Measurements from ENCODE around the gene MMP24.
"Not testable (repeated sequence)": the region's sequence is repeated elsewhere in the genome, so short reads cannot be mapped to it uniquely, and the experiment has no call there.

MMP24 gene

DNA sequence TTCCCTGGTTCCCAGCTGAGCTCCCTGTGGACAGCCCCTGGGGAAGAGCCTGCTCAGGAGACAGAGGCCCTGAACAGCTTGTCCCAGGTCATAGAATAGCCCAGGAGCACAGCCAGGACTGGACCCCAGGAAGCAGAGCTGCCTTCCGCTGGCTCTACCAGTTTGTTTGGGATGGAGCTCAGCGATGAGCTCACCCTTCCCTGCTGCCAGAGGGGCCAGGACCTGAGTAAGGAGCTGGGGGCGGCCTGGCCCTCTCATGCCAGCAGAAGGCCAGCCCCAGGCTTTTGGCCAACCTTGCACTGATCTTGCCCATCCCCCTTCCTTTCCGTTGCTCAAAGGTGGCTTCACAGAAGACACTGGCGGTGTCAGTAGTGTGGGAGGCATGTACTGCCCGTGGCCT is 33.9 kb downstream of the MMP24 start:
- no peak for DNase-seq

DNA sequence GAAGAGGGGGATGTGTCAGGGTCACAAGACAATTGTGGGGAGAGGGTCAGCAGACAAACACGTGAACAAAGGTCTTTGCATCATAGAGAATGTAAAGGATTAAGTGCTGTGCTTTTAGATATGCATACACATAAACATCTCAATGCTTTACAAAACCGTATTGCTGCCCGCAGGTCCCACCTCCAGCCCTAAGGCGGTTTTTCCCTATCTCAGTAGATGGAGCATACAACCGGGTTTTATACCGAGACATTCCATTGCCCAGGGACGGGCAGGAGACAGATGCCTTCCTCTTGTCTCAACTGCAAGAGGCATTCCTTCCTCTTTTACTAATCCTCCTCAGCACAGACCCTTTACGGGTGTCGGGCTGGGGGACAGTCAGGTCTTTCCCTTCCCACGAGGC is 35.8 kb downstream of the MMP24 start:
- DNase-seq: not testable (repeated sequence)

DNA sequence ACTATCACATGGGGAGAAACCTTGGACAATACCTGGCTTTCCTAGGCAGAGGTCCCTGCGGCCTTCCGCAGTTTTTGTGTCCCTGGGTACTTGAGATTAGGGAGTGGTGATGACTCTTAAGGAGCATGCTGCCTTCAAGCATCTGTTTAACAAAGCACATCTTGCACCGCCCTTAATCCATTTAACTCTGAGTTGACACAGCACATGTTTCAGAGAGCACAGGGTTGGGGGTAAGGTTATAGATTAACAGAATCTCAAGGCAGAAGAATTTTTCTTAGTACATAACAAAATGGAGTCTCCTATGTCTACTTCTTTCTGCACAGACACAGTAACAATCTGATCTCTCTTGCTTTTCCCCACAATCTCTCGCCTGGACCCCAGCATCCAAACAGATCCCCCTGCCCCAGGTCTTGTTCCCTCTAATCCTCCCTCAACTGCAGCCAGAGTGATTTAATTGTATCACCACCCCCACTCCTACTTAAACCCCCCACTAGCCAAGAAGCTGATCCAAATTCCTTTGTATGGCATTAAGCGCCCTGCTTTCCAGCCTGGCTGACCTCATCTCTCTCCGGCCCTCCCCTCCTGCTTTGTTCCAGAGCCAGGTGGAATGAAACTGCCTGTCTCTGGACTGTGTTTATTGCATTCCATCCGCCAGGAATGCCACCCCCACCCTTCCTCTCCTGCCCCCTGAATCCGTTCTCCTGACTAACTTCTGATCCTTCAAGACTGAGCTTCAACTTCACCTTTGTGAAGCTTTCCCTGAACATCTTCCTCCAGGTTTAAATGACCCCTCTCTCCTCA is 36.4 kb downstream of the MMP24 start:
- DNase-seq: not testable (repeated sequence)

DNA sequence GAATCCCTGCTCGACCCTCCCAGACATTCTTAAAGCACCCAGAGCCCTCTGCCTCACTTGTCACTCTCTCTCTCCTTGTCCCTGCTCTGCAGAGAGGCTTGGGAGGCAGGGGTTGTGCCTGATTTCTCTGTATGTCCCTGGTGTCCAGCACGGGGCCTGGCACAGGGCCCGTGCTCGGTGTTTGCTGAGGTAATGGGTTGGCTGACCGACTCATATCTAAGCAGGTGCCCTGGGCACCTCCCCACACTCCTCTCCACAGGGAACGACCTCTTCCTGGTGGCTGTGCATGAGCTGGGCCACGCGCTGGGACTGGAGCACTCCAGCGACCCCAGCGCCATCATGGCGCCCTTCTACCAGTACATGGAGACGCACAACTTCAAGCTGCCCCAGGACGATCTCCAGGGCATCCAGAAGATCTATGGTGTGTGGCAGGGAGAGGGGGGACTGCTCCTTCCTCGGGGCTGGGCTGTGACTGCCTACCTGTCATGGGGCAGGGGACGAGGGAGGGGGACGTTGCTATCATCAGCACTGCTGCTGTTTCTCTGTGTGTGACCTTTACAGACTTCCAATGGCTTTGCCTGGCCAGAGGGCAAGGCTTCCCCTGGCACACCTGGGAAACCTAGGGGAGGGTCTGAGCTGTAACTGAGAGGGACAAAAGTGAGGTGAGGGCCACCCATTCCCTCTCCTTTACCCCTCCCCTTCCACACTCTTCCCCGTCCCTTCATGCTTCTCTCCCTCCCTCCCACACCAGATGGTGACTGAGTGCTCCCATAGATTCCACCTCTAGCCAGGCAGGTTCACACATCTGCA is 37.2 kb downstream of the MMP24 start:
- no peak for DNase-seq

DNA sequence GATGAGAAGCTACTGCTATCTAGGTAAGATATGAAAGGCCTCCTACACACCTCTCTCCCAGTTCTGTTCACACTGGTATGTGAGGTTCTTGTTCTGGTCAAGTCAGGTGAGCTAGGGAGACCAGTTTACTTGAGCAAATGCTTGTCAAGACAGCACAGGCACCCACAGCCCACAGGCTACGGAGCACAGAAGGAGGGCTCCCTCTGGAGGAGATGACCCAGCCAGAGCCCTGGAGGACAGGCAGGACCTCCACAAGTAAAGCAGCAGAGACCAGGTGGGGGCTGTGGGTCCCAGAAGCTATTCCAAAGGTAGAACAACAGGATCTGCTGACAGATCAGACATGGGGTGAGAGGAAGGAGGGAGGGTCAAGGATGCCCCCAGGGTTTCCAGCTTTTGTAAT is 38.3 kb downstream of the MMP24 start:
- no peak for DNase-seq

DNA sequence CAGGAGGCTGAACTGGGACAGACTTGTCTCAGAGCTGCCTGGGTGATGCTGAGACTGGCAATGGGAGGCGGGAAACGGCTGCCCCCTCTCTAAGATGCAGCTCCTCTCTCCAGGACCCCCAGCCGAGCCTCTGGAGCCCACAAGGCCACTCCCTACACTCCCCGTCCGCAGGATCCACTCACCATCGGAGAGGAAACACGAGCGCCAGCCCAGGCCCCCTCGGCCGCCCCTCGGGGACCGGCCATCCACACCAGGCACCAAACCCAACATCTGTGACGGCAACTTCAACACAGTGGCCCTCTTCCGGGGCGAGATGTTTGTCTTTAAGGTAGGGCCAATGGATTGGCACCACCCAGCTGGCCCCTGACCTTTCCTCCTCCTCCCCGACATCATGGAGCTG is 40.6 kb downstream of the MMP24 start:
- no peak for DNase-seq

DNA sequence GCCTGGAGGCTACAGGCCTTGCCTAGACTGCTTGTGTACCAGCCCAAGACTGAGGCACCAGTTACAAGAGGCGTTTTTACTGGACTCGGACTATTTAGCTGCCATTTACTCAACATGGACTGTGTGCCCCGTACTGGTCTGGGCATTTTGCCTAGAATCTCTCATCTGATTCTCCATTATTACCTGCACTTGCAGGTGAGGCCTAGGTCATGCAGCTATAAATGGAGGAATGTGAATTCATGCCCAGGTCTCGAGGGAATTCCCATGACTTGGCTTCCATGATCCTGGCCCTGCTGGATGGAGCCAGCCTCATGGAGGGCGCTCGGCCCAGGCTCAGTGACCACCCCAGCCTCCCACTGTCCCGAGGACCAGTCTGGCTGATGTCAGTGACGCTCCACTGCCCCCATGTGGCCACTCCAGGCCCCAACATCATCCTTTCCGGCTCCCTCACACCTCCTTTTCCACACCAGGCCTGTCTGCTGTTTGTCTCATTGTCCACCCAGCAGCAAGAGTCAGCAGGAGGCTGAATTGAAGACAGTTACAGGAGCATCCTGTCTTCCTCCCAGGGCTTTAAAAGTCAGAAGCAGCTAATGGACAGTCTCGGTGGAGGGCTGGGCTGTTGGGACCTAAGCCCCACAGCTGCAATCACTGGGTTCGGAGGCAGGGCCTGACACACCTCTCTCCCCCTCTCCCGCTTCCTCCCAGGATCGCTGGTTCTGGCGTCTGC is 42.7 kb downstream of the MMP24 start:
- peak; percentile 21 for DNase-seq

DNA sequence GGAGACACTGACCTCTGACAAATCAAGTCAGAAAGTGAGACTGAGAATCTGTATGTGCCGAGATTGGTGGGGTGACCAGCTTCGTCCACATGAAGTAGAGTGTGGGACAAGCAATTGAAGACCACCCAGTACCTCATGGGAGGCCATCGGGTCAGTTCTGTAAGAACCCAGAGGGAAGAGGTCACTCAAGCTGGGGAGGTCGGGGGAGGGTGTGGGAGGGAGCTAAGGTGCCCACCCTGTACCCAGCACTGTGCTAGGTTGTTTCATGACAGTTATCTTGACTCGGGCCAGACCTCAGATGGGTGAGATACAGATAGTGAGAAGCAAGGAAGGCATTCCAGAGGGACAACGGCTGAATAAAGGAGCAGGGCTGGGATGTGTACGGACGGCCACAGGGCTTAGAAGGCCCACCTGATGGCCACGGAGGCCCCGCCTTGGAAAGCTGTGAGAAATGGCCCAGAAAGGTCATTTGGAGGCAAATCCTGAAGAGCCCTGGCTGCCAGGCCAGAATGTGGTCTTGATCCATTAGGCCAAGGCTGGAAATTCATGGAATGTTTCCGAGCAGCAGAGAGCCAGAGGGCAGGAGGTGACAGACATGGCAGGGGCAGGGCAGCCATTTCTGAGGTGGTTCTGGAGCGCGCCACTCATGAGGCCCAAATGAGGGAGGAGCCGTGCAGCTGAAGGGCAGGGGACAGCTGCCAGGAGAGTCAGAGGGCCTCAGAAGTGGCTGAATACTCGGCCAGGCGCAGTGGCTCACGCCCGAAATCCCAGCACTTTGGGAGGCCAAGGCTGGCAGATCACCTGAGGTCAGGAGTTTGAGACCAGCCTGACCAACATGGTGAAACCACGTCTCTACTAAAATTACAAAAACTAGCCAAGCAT is 43.8 kb downstream of the MMP24 start:
- DNase-seq: no peak

DNA sequence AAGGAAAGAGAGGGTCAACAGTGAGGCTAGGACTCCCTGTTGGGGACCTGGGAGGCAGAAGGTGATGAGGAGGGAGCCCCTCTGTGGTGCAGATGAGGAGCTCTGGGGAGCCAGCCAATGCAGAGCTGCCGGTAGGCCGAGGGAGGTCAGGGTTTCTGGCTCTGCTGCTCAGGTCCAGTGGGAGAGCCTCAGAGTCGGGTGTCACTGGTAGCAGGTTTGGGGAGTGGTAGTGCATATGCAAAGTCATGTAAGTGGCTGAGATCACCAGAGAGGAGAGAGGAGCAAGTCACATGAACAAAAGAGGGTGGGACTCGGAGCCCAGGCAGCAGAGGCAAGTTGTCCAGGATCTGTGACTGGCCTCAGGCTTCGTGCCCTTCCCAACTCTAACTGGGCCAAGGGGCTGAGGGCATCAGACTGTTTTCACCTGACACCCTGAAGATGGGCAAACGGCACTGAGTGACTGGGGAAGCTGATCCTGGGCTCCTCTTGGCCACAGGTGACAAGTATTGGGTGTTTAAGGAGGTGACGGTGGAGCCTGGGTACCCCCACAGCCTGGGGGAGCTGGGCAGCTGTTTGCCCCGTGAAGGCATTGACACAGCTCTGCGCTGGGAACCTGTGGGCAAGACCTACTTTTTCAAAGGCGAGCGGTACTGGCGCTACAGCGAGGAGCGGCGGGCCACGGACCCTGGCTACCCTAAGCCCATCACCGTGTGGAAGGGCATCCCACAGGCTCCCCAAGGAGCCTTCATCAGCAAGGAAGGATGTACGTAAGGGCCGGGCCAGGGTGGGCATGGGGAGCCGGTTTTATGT is 44.8 kb downstream of the MMP24 start:
- DNase-seq: no peak

DNA sequence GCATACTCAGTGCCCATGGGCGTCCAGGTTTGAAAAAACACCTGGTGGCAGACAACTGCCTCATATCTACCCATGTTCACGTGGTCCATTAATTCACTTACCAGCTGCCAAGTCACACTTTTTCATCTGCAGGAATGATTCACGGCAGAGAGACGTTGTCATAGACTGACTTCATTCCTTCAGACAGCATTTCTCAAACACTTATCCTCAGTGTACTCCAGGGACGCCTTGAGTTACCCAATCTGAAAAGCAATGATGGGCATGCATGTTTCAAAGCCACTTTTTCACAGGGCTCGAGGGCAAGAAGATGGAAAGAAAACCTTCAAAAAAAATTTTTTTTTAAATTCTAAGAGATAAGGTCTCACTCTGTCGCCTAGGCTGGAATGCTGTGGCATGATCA is 45.4 kb downstream of the MMP24 start:
- DNase-seq: no peak

DNA sequence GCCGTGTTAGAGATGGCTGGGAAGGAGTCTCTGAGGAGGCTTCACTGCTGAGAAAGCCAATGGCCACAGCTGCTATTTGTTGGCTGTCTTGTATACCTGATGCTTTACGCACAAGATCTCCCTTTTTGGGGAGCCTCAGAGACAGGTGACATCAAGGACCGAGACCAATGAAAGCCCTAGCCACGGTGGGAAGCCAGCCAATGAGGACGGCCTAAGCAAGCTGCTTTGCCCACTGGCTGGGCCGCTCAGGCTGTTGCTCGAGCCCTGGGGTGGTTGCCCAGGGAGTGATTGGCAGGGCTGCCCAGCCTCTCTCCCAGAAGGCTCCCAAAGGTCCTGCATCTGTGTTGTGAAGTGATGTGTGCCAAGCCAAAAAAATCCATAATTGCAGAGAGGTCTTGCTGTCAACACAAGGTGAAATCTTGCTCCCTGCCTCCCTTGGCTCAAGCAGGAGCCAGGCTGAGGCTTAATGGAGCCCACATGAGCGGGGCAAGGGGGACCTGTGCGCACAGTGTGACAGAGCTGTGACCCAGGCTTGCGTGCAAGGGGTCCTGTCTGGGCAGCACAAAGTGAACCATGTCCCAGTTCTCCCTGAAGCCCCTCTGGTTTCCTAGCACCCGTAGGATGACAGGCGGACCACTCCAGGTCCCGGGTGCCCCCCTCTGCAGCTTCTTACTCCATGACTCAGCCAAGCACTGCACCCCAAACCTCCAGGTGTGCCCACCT is 47.1 kb downstream of the MMP24 start:
- no peak for DNase-seq

DNA sequence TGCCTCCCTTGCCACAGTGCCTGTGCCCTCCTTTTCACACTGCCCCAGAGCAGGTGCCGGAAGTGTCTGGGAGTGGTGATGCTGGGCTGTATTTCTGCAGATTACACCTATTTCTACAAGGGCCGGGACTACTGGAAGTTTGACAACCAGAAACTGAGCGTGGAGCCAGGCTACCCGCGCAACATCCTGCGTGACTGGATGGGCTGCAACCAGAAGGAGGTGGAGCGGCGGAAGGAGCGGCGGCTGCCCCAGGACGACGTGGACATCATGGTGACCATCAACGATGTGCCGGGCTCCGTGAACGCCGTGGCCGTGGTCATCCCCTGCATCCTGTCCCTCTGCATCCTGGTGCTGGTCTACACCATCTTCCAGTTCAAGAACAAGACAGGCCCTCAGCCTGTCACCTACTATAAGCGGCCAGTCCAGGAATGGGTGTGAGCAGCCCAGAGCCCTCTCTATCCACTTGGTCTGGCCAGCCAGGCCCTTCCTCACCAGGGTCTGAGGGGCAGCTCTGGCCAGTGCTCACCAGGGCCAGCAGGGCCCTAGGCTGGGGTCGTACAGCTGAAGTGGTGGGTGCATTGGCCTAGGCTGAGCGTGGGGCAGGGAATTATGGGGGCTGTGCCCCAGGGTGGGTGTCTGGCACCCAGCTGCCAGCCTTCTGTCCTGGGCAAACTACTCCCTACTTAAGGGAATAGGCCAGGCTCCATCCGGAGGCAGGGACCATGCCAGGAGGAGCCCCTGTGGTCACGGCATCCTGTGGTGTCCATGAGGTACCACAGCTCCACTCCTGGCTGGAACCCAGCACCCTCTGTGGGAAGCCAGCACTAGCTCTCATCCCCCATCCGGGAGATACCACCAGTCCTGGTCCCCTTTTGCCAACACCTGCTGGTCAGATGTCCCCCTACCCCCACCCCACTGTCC is 47.9 kb downstream of the MMP24 start:
- no peak for DNase-seq

DNA sequence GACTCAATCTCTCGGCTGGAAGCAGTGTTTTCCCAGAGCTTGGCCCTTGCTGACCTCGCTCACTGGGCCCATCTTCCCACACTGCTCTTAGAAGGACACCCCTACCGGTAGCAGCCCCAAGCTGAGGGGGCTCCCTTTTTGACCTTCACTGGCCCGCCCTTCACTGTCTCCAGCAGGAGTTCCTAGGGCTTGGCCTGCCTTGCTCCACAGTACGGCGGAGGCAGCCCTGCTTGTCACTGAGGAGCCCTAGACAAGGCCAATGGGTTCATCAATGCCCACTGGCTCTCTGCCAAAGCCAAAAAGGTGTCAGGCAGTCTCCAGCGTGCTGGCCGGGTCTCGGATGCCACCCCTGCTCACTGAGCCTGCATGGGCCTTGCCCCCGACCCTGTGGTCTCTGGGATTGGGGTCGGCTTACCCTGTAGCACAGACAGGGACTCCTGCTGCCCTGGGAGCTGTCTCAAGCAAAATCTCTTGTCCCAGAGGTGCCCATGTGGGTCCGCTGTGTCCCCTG is 49.3 kb downstream of the MMP24 start:
- no peak for DNase-seq

DNA sequence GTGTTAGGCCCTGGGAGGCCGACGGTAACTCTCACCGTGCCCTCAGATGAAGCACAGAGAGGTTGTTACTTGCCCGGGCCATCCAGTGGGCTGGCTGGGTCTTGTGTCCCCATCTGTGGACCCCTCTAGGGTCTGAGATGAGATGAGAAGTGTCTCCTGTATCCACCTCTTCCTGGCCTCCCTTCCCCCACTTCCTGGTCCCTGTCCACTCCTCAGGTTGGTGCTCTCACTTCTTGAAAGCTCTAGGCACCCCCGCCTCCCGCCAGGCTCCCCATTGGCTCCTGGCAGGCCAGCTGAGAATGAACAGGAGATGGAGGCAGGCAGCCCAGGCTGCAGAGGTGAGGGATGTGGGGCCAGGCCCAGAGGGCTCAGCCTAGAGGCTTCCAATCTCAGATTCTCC is 49.9 kb downstream of the MMP24 start:
- no peak for DNase-seq

DNA sequence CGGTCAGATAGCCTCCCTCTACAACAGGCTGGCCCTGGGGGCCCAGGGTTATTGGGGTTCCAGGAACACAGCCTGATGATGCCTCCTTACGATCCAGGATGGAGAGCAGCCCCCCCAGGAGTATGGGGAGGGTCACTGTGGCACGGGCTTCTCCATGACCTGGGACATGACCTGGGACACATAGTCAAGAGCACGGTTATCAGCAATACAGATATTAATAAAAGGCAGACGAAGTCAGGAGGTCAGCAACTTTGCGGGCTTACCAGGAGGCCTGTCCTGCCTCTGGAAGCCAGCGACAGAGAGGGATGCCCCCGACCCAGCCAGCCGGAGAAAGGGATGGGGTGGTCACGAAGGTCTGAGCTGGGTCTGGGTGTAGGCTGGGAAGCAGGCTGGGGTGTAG is 50.6 kb downstream of the MMP24 start:
- DNase-seq: no peak

DNA sequence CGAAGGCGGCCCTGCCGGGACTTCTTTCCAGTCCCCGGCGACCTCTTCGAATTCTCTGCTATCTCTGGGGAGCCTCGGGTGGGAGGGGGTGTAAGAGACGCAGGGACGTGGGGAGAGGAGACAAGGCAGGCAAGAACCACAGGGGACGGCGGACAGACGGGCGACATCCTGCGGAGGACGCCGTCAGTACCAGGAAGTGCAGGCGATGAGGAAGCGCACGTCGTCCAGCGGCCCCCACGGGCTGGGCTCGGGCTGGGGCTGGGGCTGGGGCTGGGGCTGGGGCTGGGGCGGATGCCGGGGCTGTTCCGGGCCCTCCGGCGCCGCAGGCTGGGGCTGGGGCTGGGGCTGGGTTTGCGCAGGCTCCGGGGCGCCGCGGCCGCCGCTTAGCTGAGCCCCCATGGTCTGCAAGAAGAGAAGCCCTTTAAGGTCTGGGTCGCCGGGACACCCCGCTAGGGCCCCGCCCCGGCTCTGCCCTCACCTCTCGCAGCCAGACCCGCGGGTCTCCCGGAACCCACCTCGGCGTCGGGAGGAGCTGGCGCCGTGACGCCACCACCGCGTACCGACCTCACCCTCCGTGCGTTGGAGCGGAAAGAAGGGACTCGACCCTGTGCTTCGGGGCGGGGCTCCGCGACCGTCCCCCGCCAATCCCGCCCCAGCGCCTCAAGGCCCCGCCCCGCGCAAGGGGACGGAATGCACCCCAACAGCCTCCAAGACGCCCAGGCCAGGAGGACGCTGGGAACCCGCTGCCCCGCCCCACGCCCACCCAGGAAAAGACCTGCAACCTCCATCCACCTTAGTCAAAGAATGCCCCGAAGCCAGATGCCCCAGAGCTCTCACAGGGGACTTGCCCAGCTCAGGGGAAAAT is 51.3 kb downstream of the MMP24 start, which contains the start of gene MMP24OS:
TSS of gene MMP24OS (minus strand) at position 592 of the 865 bp plus-strand sequence. CDS start at position 399, 193 bp downstream.
- peak; percentile 85 for DNase-seq

DNA sequence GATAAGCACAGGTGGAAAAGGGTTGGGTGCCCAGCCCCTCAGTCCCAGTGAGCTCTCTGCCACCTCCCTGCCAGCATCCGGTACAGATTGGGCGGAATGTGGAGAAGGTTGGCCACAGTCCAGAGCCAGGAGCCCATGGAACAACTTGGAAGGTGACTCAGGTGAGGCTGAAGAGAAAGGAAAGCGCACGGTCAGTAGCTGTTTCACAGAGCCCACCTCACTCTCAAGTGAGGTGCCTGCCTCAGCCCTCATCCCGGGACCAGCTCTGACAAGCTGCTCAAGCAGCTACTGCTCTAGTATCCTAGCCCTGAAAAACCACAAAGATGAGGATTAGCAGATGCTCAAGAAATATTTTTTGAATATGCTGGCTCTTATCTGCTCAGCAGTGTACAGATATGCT is 52.5 kb downstream of the MMP24 start:
- no peak for DNase-seq

DNA sequence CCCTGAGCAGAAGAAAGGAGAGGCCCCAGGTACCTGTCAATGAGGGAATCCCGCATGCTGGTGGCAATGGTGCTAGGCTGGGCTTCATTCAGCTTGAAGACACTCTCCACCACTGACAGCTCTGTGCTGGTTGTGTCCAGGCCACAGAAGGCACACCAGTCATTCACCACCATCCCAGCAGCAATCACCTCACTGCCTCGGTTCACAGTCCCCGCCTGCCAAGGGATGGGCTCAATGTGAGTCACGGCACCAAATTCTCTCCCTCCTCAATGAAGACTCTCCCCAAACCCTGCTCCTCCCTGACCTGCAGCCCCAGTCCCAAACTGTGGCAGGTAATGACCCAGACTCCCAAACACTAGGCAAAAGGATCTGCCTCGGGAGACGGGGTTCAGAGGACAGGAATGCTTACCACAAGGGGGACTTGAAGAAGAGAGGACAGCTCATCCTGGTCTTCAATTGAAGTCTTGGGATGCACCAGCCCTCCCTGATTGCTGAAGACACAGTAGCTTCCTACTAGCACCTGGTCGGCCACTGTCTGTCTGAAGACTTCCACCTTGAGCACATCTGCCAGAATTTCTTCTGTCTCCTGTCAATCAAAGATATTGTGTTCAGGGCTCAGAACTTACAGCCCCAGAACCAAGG is 53.2 kb downstream of the MMP24 start:
- no peak for DNase-seq

All from activated effector memory CD4-positive, alpha-beta T cell treated with Interleukin-2 at 50 U/mL for 16 hours (primary cell).